Spleen (tissue), 7 donors: Measurements from ENCODE around the gene CDH13.

Experiments
- POLR2A ChIP-seq, 3 donors: fragments of 450-650 bp; IDR thresholded peaks; one replicate each; pipeline ENCODE4 v1.5.1; 2017; ENCODE audit warnings: antibody characterized with exemption in 3 of 3, mild to moderate bottlenecking in 1 of 3
- TF ChIP-seq, protein P1 (sequence below), 11 experiments: fragments of 200-600 bp in 7 of 11; fragments of 450-650 bp in 4 of 11; sonication (generic) in 4 of 11; IDR thresholded peaks in 8 of 11; conservative IDR thresholded peaks in 3 of 11; 1 replicate in 7 of 11; 2 replicates in 4 of 11; pipeline versions ENCODE4 v1.4.0 to v1.8.0; 2016 to 2021; ENCODE audit warnings: antibody characterized with exemption in 11 of 11, inconsistent platforms in 4 of 11, mild to moderate bottlenecking in 1 of 11
- donor health status: DM: no; HTN: no; CAD: no; lungs with moderate emphysema.
- donor health status: DM: no; HTN: no; CAD: no.
- donor health status: DM: no; HTN: no; CAD: no.

DNA sequence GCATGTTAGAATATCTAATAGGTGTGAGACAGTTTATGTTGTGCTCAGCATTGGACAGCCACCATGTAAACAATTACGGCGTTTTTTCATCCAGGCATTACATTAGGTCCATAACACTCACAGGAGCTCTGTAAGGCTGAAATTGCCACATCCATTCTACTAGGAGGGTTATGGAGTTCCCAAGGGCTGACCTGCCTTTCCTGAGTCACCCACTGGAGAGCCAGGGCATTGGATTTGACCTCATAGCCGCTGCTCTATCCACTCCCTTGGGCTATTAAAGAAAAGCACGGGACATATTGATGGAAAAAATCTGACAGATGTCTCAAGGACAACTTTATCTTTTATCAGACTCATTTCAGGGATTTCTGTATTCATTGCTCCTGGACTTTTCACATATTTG, 874.7 kb downstream of the CDH13 start:
- TF ChIP-seq, protein P1, sequence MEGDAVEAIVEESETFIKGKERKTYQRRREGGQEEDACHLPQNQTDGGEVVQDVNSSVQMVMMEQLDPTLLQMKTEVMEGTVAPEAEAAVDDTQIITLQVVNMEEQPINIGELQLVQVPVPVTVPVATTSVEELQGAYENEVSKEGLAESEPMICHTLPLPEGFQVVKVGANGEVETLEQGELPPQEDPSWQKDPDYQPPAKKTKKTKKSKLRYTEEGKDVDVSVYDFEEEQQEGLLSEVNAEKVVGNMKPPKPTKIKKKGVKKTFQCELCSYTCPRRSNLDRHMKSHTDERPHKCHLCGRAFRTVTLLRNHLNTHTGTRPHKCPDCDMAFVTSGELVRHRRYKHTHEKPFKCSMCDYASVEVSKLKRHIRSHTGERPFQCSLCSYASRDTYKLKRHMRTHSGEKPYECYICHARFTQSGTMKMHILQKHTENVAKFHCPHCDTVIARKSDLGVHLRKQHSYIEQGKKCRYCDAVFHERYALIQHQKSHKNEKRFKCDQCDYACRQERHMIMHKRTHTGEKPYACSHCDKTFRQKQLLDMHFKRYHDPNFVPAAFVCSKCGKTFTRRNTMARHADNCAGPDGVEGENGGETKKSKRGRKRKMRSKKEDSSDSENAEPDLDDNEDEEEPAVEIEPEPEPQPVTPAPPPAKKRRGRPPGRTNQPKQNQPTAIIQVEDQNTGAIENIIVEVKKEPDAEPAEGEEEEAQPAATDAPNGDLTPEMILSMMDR (IDR thresholded peaks at IDR 0.05 in 8 of 11, conservative IDR thresholded peaks at IDR 0.05 in 3 of 11): no peak
- no peak for TF ChIP-seq POLR2A (IDR thresholded peaks at IDR 0.05)
